Liver (tissue), 9 donors: ENCODE measurements around the gene GMDS. TPM values are rescaled to one million over a fixed set of nuclear protein-coding genes. Genes with fewer than 3 reads are reported as not detected.

Experiments
- DNase-seq: peaks from one replicate; pipeline ENCODE4 v3.0.0-alpha.2; 2017; ENCODE audit warnings: low spot score
- H3K27ac ChIP-seq, 2 donors: one replicate each; pipeline ENCODE4 v1.7.0; 2013; ENCODE audit warnings: inconsistent platforms in 2 of 2, low read length in 2 of 2, control low read depth in 1 of 2, low read depth in 1 of 2, mild to moderate bottlenecking in 1 of 2
- H3K27me3 ChIP-seq, 4 donors: one replicate each; pipeline versions ENCODE4 v1.6.1 to v1.7.0; 2013; ENCODE audit warnings: low read length in 3 of 4, inconsistent platforms in 1 of 4, mild to moderate bottlenecking in 1 of 4, moderate library complexity in 1 of 4; ENCODE audit not compliant: control insufficient read depth in 4 of 4, insufficient read depth in 4 of 4
- H3K36me3 ChIP-seq, 4 donors: one replicate each; pipeline versions ENCODE4 v1.6.1 to v1.7.0; 2013; ENCODE audit warnings: low read length in 3 of 4, mild to moderate bottlenecking in 3 of 4, low read depth in 1 of 4, moderate library complexity in 1 of 4; ENCODE audit not compliant: control insufficient read depth in 4 of 4, insufficient read depth in 3 of 4
- H3K4me1 ChIP-seq, 4 donors: one replicate each; pipeline versions ENCODE4 v1.6.1 to v1.7.0; 2013; ENCODE audit warnings: low read length in 3 of 4, mild to moderate bottlenecking in 3 of 4, moderate library complexity in 1 of 4; ENCODE audit not compliant: control insufficient read depth in 4 of 4, insufficient read depth in 4 of 4
- H3K4me3 ChIP-seq, 3 donors: one replicate each; pipeline versions ENCODE4 v1.6.1 to v1.7.0; 2013; ENCODE audit warnings: low read length in 3 of 3, control low read depth in 1 of 3, low read depth in 1 of 3, mild to moderate bottlenecking in 1 of 3
- H3K9ac ChIP-seq, 2 donors: one replicate each; pipeline ENCODE4 v1.7.0; 2013; ENCODE audit warnings: low read length in 2 of 2, mild to moderate bottlenecking in 2 of 2, moderate library complexity in 2 of 2, control low read depth in 1 of 2, low read depth in 1 of 2
- H3K9me3 ChIP-seq, 4 donors: one replicate each; pipeline versions ENCODE4 v1.6.1 to v1.7.0; 2013; ENCODE audit warnings: low read length in 3 of 4; ENCODE audit not compliant: control insufficient read depth in 4 of 4
- EGR1 ChIP-seq, 2 donors: IDR thresholded peaks; 2 replicates each; pipeline ENCODE4 v1.6.1; 2016 to 2018; ENCODE audit warnings: antibody characterized with exemption in 2 of 2, low read depth in 2 of 2
- GABPA ChIP-seq, 2 donors: IDR thresholded peaks in 1 of 2; conservative IDR thresholded peaks in 1 of 2; 2 replicates each; pipeline ENCODE4 v1.6.1; 2016; ENCODE audit warnings: antibody characterized with exemption in 2 of 2, mild to moderate bottlenecking in 1 of 2, moderate library complexity in 1 of 2
- JUND ChIP-seq, 2 donors: IDR thresholded peaks; 2 replicates each; pipeline ENCODE4 v1.6.1; 2016; ENCODE audit warnings: antibody characterized with exemption in 2 of 2
- MAX ChIP-seq: IDR thresholded peaks from 2 replicates; pipeline ENCODE4 v1.6.1; 2016; ENCODE audit warnings: antibody characterized with exemption
- NR2F2 ChIP-seq: IDR thresholded peaks from 2 replicates; pipeline ENCODE4 v1.6.1; 2016; ENCODE audit warnings: antibody characterized with exemption
- RAD21 ChIP-seq, 2 donors: IDR thresholded peaks; 2 replicates each; pipeline ENCODE4 v1.6.1; 2016; ENCODE audit warnings: antibody characterized with exemption in 2 of 2, mild to moderate bottlenecking in 2 of 2
- SP1 ChIP-seq: IDR thresholded peaks from 2 replicates; pipeline ENCODE4 v1.6.1; 2018; ENCODE audit warnings: antibody characterized with exemption, mild to moderate bottlenecking
- TAF1 ChIP-seq: conservative IDR thresholded peaks from 2 replicates; pipeline ENCODE4 v1.6.1; 2016; ENCODE audit warnings: antibody characterized with exemption, mild to moderate bottlenecking
- ZBTB33 ChIP-seq: IDR thresholded peaks from 2 replicates; pipeline ENCODE4 v1.6.1; 2016; ENCODE audit warnings: antibody characterized with exemption
- WGBS: extraction: QIAGEN DNeasy Blood & Tissue Kit; methylation state at CpG from one replicate; pipeline ENCODE4 v1.1.7; 2013; 5-methylcytosine and 5-hydroxymethylcytosine counted together
- polyA plus RNA-seq, 2 donors: library from polyadenylated mRNA; stranded (reverse) in 1 of 2; unstranded in 1 of 2; fragments of 200-250 nt in 1 of 2; fragments of >200 nt in 1 of 2; fragmentation: Nextera tagmentation in 1 of 2; extraction: Ambion mirVana in 1 of 2; gene quantifications; one replicate each; pipeline versions ENCODE4 v1.2.1 to v1.2.3, GENCODE V29; 2013 to 2015
- total RNA-seq, 2 donors: library from RNA; depleted of rRNA; stranded (reverse); fragments of >200 nt; gene quantifications; one replicate each; pipeline ENCODE4 v1.2.3, GENCODE V29; 2014
- TF ChIP-seq, protein P1 (sequence below): IDR thresholded peaks from 2 replicates; pipeline ENCODE4 v1.6.1; 2016; ENCODE audit warnings: antibody characterized with exemption, mild to moderate bottlenecking
- TF ChIP-seq, protein P2 (sequence below): IDR thresholded peaks from 2 replicates; pipeline ENCODE4 v1.6.1; 2016; ENCODE audit warnings: antibody characterized with exemption
- donor health status: healthy.
- donor health status: healthy.
- donor health status: healthy.
- donor health status: healthy.
- donor health status: healthy.

Gene GMDS
- total and polyA plus RNA-seq, 4 donors = 3.5 to 15.6 (median 13.0) TPM

DNA sequence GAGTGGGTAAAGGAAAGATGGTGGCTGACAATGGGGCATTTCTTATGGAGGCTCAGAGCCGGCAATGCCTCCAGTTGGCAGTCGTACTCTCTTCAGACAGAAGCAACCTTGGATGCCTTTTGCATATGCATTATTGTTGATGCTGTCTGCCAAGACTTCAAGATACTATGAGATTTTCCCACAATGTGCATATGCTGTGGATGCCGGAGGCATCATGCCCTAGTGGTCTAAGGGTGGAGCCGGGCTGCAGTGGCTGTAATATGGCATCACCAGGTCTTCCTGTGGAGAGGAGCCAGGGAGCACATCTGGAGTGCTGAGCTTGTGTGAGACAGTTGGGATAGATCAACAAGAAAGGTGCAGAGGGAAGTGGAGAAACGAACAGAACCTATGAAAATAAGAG is 530.8 kb downstream of the GMDS start:
- WGBS = 95% methylated on average over 5 of the region's 5 CpGs
- no peaks in the 10 kb centered on the region for H3K4me1 ChIP-seq

GRCh38 chr6:1713016-1713600 is 532.3 kb downstream of the GMDS start:
- H3K27me3 ChIP-seq = no peaks in the 10 kb centered on the region
- no peak overlapping the region for H3K27ac ChIP-seq
- 92% methylated on average over 16 of the region's 16 CpGs for WGBS
- TF ChIP-seq, protein P1, sequence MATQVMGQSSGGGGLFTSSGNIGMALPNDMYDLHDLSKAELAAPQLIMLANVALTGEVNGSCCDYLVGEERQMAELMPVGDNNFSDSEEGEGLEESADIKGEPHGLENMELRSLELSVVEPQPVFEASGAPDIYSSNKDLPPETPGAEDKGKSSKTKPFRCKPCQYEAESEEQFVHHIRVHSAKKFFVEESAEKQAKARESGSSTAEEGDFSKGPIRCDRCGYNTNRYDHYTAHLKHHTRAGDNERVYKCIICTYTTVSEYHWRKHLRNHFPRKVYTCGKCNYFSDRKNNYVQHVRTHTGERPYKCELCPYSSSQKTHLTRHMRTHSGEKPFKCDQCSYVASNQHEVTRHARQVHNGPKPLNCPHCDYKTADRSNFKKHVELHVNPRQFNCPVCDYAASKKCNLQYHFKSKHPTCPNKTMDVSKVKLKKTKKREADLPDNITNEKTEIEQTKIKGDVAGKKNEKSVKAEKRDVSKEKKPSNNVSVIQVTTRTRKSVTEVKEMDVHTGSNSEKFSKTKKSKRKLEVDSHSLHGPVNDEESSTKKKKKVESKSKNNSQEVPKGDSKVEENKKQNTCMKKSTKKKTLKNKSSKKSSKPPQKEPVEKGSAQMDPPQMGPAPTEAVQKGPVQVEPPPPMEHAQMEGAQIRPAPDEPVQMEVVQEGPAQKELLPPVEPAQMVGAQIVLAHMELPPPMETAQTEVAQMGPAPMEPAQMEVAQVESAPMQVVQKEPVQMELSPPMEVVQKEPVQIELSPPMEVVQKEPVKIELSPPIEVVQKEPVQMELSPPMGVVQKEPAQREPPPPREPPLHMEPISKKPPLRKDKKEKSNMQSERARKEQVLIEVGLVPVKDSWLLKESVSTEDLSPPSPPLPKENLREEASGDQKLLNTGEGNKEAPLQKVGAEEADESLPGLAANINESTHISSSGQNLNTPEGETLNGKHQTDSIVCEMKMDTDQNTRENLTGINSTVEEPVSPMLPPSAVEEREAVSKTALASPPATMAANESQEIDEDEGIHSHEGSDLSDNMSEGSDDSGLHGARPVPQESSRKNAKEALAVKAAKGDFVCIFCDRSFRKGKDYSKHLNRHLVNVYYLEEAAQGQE = no peak
- no peak for TF ChIP-seq SP1
- no peak for TF ChIP-seq RAD21 (IDR thresholded peaks at IDR 0.05)
- H3K9ac ChIP-seq = no peak overlapping the region
- H3K4me1 ChIP-seq = no peaks in the 10 kb centered on the region
- no peaks in the 10 kb centered on the region for H3K9me3 ChIP-seq
- no peak for DNase-seq
- H3K36me3 ChIP-seq = no peaks in the 10 kb centered on the region
- H3K4me3 ChIP-seq = no peak overlapping the region

More for the DNA sequence above, 530.8 kb downstream of the GMDS start:
- TF ChIP-seq NR2F2 (no peak), ZBTB33 (no peak)
- Histone ChIP-seq H3K9ac (no peak overlapping the region), H3K27ac (no peak overlapping the region), H3K9me3 (no peaks in the 10 kb centered on the region), H3K4me3 (no peak overlapping the region), H3K36me3 (no peaks in the 10 kb centered on the region), H3K27me3 (no peaks in the 10 kb centered on the region)
- DNase-seq = no peak

- Histone ChIP-seq H3K4me3 (no peak overlapping the region), H3K27me3 (no peaks in the 10 kb centered on the region), H3K9ac (no peak overlapping the region), H3K36me3 (no peaks in the 10 kb centered on the region), H3K4me1 (no peaks in the 10 kb centered on the region), H3K9me3 (no peaks in the 10 kb centered on the region), H3K27ac (no peak overlapping the region)
- no peak for TF ChIP-seq MAX
- no peak for TF ChIP-seq GABPA (IDR thresholded peaks at IDR 0.05 in 1 of 2, conservative IDR thresholded peaks at IDR 0.05 in 1 of 2)
- TF ChIP-seq, protein P2, sequence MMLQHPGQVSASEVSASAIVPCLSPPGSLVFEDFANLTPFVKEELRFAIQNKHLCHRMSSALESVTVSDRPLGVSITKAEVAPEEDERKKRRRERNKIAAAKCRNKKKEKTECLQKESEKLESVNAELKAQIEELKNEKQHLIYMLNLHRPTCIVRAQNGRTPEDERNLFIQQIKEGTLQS = no peak
- TF ChIP-seq JUND (IDR thresholded peaks at IDR 0.05) = no peak
- TF ChIP-seq EGR1 (IDR thresholded peaks at IDR 0.05; ENCODE audit: low read depth in 2 of 2) = no peak
- TF ChIP-seq NR2F2 = no peak
- no peak for TF ChIP-seq TAF1
- TF ChIP-seq RAD21 (IDR thresholded peaks at IDR 0.05) = no peak
- WGBS = 91% methylated on average over 3 of the region's 3 CpGs
- no peak for DNase-seq
Measured at GRCh38 chr6:1712451-1712850, 533.0 kb downstream of the GMDS start.
